Measurements from ENCODE around the gene KIRREL1. TPM values are rescaled to one million over a fixed set of nuclear protein-coding genes. Genes with fewer than 3 reads are reported as not detected.
A peak's percentile ranks its signal among the peaks of the same experiment; 100 is the strongest.
"Not testable (repeated sequence)": the region's sequence is repeated elsewhere in the genome, so short reads cannot be mapped to it uniquely, and the experiment has no call there.

The KIRREL1 gene
- total and polyA plus RNA-seq, 5 experiments from 2014 or later, result not detected

DNA sequence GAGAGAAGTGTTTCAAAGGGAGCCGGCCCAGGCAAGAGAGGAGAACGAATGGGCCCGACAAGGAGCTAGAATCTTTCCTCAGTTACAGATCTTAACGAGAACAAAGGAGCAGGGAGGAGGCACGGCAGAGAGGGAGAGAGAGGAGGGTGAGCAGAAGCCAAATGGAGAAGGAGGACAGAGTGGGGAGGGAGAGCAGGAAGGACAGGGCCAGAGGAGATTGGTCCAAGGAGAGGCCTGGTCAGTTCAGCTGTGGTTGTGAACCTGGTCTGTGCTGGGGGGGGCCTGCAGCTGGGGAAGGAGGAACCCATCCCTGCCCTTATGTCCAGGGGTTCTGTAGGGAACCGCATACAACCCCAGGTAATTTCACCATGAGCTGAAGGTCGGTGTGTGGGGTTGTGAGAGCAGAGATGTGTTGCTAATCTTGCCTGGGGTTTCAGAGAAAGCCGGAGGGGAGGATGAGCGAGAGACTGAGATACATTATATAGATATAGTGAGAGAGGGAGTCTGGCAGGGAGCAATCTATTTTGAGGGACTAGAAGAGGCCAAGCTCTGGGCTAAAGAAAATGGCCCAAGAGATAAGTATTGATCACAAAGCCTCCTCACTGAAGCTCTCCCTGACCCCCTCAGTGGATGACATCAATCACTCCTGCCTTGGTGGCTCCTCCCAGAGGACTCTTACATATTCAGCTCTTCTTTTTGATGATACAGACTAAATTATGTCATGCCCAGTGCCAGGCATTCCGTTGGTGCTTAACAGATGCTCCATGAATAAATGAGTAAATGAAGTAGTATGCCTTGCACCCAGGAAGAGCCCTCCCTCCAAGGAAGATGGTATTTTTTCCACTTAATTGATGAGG, 123.1 kb downstream of the KIRREL1 start:
- ATAC-seq, result no peak
- Mint-ChIP-seq H3K4me1 (peaks cover 6 to 26% (median 20%) of the 10 kb centered on the region in 4 donors), H3K9me3 (no peaks in the 10 kb centered on the region), H3K27ac (no peak overlapping the region), H3K4me3 (no peak overlapping the region), H3K27me3 (peaks cover 28 to 80% (median 61%) of the 10 kb centered on the region in 5 donors), H3K36me3 (no peaks in the 10 kb centered on the region)
- DNase-seq, result no peak
- POLR2A ChIA-PET, result no interaction called here

- peaks cover 27 to 71% (median 49%) of the 10 kb centered on the region in 5 donors for H3K27me3 Mint-ChIP-seq
- ATAC-seq (peak; percentile 68 to 70), DNase-seq (peak in 9 of 10 donors; percentile 25 to 71 (median 44))
- no peaks in the 10 kb centered on the region for H3K36me3 Mint-ChIP-seq
- H3K27ac Mint-ChIP-seq, result peak overlapping the region in 2 of 10 donors; percentile 7 to 9
- no peaks in the 10 kb centered on the region for H3K9me3 Mint-ChIP-seq
- H3K4me1 Mint-ChIP-seq, result peaks cover 6 to 22% (median 18%) of the 10 kb centered on the region in 4 donors
- H3K4me3 Mint-ChIP-seq, result peak overlapping the region; percentile 34 to 79 (median 64)
- POLR2A ChIA-PET, result no interaction called here
Measured at GRCh38 chr1:158117854-158118704, 124.6 kb downstream of the KIRREL1 start.

DNA sequence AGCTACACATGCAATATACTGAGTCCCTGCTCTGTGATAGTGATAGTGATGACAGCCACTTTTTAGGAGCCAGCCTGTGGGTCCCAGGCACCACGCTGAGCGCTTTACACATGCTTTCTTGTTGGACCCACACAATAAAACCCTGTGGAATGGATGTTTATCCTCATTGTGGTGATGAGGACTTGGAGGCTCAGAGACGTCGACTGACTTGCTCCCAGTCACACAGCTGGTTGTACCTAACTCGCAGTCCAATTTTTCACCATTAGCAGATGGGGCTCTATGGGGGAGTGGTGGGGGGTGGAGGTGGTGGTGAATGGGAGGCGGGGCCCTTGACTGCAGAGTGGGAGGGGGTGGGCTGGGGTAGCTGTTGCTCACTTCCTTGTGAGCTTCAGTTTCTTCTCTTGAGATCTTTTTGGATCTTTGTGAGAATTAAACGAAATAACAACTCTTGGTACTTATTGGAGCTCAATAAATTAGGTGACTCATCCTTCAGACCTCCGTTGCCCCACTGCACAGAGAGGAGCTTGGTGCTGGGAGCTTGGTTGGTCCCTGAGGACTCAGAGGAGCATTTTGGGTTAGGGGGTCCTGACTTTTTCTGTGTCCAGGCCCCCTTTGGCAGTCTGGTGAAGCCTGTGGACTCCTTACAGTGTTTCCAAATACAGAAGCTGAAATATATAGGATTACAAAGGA, 125.4 kb downstream of the KIRREL1 start:
- Mint-ChIP-seq H3K27me3 (peaks cover 27 to 73% (median 45%) of the 10 kb centered on the region in 5 donors), H3K4me1 (peaks cover 4 to 18% (median 14%) of the 10 kb centered on the region in 4 donors), H3K9me3 (no peaks in the 10 kb centered on the region), H3K36me3 (no peaks in the 10 kb centered on the region), H3K27ac (no peak overlapping the region), H3K4me3 (peak overlapping the region in 2 of 10 donors; percentile 62 to 75)
- no peak for DNase-seq
- ATAC-seq, result no peak
- POLR2A ChIA-PET, result no interaction called here

DNA sequence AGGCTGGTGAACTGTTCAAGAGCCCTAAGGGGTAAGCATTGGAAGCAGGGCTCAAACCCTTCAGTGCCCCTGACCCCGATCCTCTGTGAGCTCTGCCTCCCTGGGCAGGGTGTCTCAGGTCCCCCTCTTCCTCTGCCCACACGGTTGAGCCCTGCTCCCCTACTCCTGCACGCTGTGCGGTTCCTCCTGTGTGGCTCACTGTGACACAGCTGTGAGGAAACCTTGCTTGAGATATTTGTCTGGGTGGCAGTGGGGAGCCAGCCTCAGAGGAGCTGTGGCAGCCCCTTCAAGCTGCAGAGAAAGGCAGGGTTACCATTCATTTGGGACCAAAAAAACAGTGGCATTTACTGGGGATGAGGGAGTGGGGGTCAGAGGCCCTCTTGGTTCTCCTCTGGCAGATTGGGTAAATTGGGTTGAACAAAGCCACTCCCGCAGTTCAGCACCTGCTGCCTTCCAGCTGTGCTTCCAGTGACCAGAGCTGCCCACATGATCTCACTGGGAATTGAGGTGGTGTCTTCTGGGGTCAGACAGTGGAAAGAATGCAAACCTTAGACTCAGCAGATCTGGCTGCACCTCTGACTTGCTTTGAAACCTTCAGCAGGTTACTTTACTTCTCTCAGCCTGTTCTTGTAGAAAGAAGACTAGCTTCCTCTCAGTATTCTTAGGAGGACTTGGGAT, 126.7 kb downstream of the KIRREL1 start:
- no peak overlapping the region for H3K4me3 Mint-ChIP-seq
- H3K4me1 Mint-ChIP-seq, result peaks cover 4 to 17% (median 11%) of the 10 kb centered on the region in 4 donors
- no peak overlapping the region for H3K27ac Mint-ChIP-seq
- H3K9me3 Mint-ChIP-seq, result no peaks in the 10 kb centered on the region
- DNase-seq (no peak), ATAC-seq (no peak)
- H3K36me3 Mint-ChIP-seq, result no peaks in the 10 kb centered on the region
- POLR2A ChIA-PET, result no interaction called here
- H3K27me3 Mint-ChIP-seq, result peaks cover 30 to 77% (median 50%) of the 10 kb centered on the region in 5 donors

DNA sequence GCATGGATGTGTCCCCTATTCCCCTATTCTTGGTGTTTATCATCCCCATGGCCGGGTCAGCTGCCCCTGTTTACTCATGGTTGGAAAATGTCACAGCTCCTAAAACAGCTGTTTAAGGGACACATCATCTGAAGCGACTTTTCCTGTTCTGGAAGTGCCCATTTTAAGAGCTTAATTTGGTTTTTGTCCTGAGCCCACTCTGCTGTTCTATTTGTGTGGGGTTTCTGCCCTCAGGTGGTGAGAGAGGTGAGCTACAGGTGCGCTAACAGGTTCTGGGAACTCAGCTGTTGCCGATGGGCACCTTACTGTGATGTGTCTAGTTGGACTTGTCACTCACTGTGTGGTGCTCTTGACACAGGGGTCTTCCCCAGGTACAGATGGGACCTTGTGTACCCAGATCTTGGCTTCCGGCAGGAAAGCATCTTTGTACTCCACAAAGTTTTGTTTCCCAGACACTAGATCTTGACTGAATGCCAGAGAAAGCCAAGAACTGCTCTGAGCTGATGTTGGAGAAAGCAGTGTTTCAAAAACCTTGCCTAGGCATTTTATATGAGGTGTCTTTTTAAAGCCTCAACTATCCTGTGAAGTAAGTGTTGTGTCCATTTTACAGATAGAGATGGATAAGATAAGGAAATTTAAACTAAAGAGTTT, 128.3 kb downstream of the KIRREL1 start:
- Mint-ChIP-seq H3K9me3 (no peaks in the 10 kb centered on the region), H3K27ac (no peak overlapping the region), H3K4me1 (peaks cover 4 to 14% (median 12%) of the 10 kb centered on the region in 4 donors), H3K27me3 (peaks cover 25 to 73% (median 42%) of the 10 kb centered on the region in 5 donors), H3K36me3 (no peaks in the 10 kb centered on the region), H3K4me3 (no peak overlapping the region)
- DNase-seq, result peak in 5 of 10 donors; percentile 8 to 36 (median 24)
- POLR2A ChIA-PET, result no interaction called here
- peak; percentile 43 to 50 for ATAC-seq

DNA sequence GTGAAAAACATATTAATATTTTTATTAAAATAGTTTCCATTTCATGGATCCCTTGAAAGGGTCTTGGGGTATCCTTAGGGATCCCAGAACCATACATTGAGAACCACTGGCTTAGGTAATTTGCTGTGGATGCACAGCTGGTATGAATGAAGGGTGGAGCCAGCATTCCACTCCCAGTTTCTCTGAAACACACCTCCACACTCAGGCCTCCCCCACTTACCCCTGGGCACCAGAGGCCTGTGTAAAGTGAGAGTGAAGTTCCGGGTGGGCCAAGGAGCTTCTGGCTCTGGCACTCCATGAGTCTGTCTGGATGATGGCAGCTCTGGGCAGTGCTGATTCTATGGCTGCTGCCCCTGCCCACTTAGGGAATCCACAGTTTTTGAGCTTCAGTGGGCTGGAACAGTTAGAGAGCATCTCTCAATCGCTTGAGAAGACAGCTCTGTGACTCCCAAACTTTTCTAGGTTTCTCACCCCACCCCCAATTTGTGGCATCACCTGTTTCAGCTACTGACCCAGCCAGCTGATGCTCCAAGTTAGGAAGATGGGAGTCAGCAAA, 129.5 kb downstream of the KIRREL1 start:
- Mint-ChIP-seq H3K36me3 (no peaks in the 10 kb centered on the region), H3K27me3 (peaks cover 25 to 70% (median 40%) of the 10 kb centered on the region in 5 donors), H3K9me3 (no peaks in the 10 kb centered on the region), H3K4me1 (peaks cover 4 to 10% (median 8%) of the 10 kb centered on the region in 4 donors), H3K4me3 (no peak overlapping the region), H3K27ac (peak overlapping the region in 1 of 10 donors; percentile 37)
- DNase-seq (no peak), ATAC-seq (no peak)
- POLR2A ChIA-PET, result no interaction called here

GRCh38 chr1:158124034-158124433, 130.6 kb downstream of the KIRREL1 start:
- Mint-ChIP-seq H3K4me3 (no peak overlapping the region), H3K9me3 (no peaks in the 10 kb centered on the region), H3K4me1 (peaks cover 0 to 2% (median 2%) of the 10 kb centered on the region in 4 donors), H3K36me3 (no peaks in the 10 kb centered on the region), H3K27me3 (peaks cover 22 to 60% (median 33%) of the 10 kb centered on the region in 5 donors), H3K27ac (no peak overlapping the region)
- POLR2A ChIA-PET, result no interaction called here
- ATAC-seq (no peak), DNase-seq (no peak)

GRCh38 chr1:158124999-158125398, 131.6 kb downstream of the KIRREL1 start:
- peaks cover 0 to 2% (median 2%) of the 10 kb centered on the region in 4 donors for H3K4me1 Mint-ChIP-seq
- no peak overlapping the region for H3K27ac Mint-ChIP-seq
- POLR2A ChIA-PET, result interaction anchor here (0.7 kb wide), 2 partner anchors 38 to 719 kb away, joined by 3 read pairs; no protein-coding TSS in a partner anchor
- H3K36me3 Mint-ChIP-seq, result no peaks in the 10 kb centered on the region
- H3K9me3 Mint-ChIP-seq, result no peaks in the 10 kb centered on the region
- peak; percentile 39 to 80 (median 62) for DNase-seq
- H3K27me3 Mint-ChIP-seq, result peaks cover 22 to 50% (median 28%) of the 10 kb centered on the region in 5 donors
- ATAC-seq, result peak; percentile 89 to 94
- H3K4me3 Mint-ChIP-seq, result no peak overlapping the region

GRCh38 chr1:158126425-158126824, 133.0 kb downstream of the KIRREL1 start:
- DNase-seq (no peak), ATAC-seq (no peak)
- POLR2A ChIA-PET, result no interaction called here
- peaks cover 0 to 2% (median 2%) of the 10 kb centered on the region in 4 donors for H3K4me1 Mint-ChIP-seq
- H3K27ac Mint-ChIP-seq, result no peak overlapping the region
- no peaks in the 10 kb centered on the region for H3K9me3 Mint-ChIP-seq
- peaks cover 16 to 36% (median 19%) of the 10 kb centered on the region in 5 donors for H3K27me3 Mint-ChIP-seq
- H3K4me3 Mint-ChIP-seq, result no peak overlapping the region
- H3K36me3 Mint-ChIP-seq, result no peaks in the 10 kb centered on the region

DNA sequence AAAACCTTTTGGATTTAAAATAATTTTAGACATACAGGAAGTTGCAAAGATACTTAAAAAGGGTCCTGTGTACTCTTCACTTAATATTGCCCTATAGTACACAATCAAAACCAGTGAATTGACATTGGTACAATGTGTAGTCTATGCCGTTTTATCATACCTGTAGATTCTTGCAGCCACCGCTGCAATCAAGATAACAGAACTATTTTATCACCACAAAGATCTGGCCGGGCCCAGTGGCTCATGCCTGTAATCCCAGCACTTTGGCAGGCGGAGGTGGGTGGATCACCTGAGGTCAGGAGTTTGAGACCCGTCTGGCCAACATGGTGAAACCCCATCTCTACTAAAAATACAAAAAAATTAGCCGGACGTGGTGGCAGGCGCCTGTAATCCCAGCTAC, 135.1 kb downstream of the KIRREL1 start:
- DNase-seq, H3K4me3 Mint-ChIP-seq, ATAC-seq, H3K9me3 Mint-ChIP-seq, H3K36me3 Mint-ChIP-seq, H3K4me1 Mint-ChIP-seq, H3K27ac Mint-ChIP-seq, POLR2A ChIA-PET: not testable (repeated sequence)
- H3K27me3 Mint-ChIP-seq, result peaks cover 8 to 28% (median 15%) of the 10 kb centered on the region in 5 donors

GRCh38 chr1:158131217-158131616, 137.8 kb downstream of the KIRREL1 start:
- Mint-ChIP-seq H3K9me3 (no peaks in the 10 kb centered on the region), H3K27me3 (peaks cover 0 to 8% (median 1%) of the 10 kb centered on the region in 5 donors), H3K4me1 (no peaks in the 10 kb centered on the region), H3K4me3 (no peak overlapping the region), H3K36me3 (no peaks in the 10 kb centered on the region), H3K27ac (no peak overlapping the region)
- ATAC-seq (no peak), DNase-seq (no peak)
- POLR2A ChIA-PET, result no interaction called here

Measured in naive thymus-derived CD8-positive, alpha-beta T cell (primary cell).